GM10248 (cell line): ENCODE measurements around the gene AP2B1.

Source experiments
- CTCF ChIA-PET: fragments of 300-600 bp; sonication (Branson Sonifier 250); formaldehyde crosslinking; extraction: SDS; loops from one replicate; lab custom pipeline; 2021; ENCODE audit warnings: antibody characterized with exemption; lab: Yijun Ruan, JAX
- POLR2A ChIA-PET: fragments of 350-650 bp; sonication (Branson Sonifier 250); formaldehyde crosslinking; extraction: SDS; loops from one replicate; lab custom pipeline; 2020; ENCODE audit warnings: antibody characterized with exemption; lab: Yijun Ruan, JAX
- DNase-seq: peaks from one replicate; pipeline ENCODE4 v3.0.0; 2012; ENCODE audit errors: extremely low spot score
- CTCF ChIP-seq: IDR thresholded peaks from 2 replicates; pipeline ENCODE4 v1.5.1; 2012; ENCODE audit warnings: mild to moderate bottlenecking, low read depth; ENCODE audit errors: extremely low read depth, missing control alignments, control extremely low read depth

AP2B1 gene

GRCh38 chr17:35727635-35728034 lies 140.5 kb downstream of the AP2B1 start:
- CTCF ChIA-PET = interaction anchor here (1.5 to 2.5 kb wide), 2 partner anchors 20 to 85 kb away, joined by 3 to 16 read pairs; no protein-coding TSS in a partner anchor
- POLR2A ChIA-PET = interaction anchor here (0.7 kb wide), 1 partner anchor 29 kb away, joined by 3 read pairs; no protein-coding TSS in a partner anchor
- DNase-seq = no peak
- TF ChIP-seq CTCF = no peak

- ChIA-PET CTCF (interaction anchor here (0.8 to 2.5 kb wide), 3 partner anchors 19 to 115 kb away, joined by 3 to 16 read pairs (median 3); no protein-coding TSS in a partner anchor), POLR2A (no interaction called here)
- no peak for DNase-seq
- TF ChIP-seq CTCF = no peak
Measured at GRCh38 chr17:35728551-35728950, 141.4 kb downstream of the AP2B1 start.

GRCh38 chr17:35729405-35729833 lies 142.3 kb downstream of the AP2B1 start:
- CTCF ChIA-PET = interaction anchor here (0.7 to 2.0 kb wide), 2 partner anchors 18 to 35 kb away, joined by 4 to 11 read pairs; no protein-coding TSS in a partner anchor
- POLR2A ChIA-PET = no interaction called here
- no peak for TF ChIP-seq CTCF
- no peak for DNase-seq

GRCh38 chr17:35730400-35731005 lies 143.4 kb downstream of the AP2B1 start:
- POLR2A ChIA-PET = no interaction called here

GRCh38 chr17:35731239-35731916 lies 144.3 kb downstream of the AP2B1 start, which contains the start of gene RASL10B:
Gene RASL10B (plus strand): TSS chr17:35731639. CDS start chr17:35735185, 3,546 bp downstream.
- no peak for TF ChIP-seq CTCF
- CTCF ChIA-PET = interaction anchor here (0.9 to 2.2 kb wide), 6 partner anchors 11 to 118 kb away, joined by 3 to 14 read pairs (median 6); no protein-coding TSS in a partner anchor

More at GRCh38 chr17:35730400-35731005, 143.4 kb downstream of the AP2B1 start:
- TF ChIP-seq CTCF = no peak
- CTCF ChIA-PET = interaction anchor here (2.0 to 2.2 kb wide), 3 partner anchors 18 to 117 kb away, joined by 5 to 14 read pairs (median 11); no protein-coding TSS in a partner anchor
- DNase-seq = no peak

More at GRCh38 chr17:35731239-35731916, 144.3 kb downstream of the AP2B1 start, which contains the start of gene RASL10B:
- POLR2A ChIA-PET = no interaction called here
- peak; percentile 53 for DNase-seq
